ENCODE results near the gene DCTD. TPM values are rescaled to one million over a fixed set of nuclear protein-coding genes. Genes with fewer than 3 reads are reported as not detected.

DCTD gene
- 100 to 1,000 TPM in 1 of 2 donors, 10 to 100 TPM in 1; 81.0 to 125 TPM for total RNA-seq

DNA sequence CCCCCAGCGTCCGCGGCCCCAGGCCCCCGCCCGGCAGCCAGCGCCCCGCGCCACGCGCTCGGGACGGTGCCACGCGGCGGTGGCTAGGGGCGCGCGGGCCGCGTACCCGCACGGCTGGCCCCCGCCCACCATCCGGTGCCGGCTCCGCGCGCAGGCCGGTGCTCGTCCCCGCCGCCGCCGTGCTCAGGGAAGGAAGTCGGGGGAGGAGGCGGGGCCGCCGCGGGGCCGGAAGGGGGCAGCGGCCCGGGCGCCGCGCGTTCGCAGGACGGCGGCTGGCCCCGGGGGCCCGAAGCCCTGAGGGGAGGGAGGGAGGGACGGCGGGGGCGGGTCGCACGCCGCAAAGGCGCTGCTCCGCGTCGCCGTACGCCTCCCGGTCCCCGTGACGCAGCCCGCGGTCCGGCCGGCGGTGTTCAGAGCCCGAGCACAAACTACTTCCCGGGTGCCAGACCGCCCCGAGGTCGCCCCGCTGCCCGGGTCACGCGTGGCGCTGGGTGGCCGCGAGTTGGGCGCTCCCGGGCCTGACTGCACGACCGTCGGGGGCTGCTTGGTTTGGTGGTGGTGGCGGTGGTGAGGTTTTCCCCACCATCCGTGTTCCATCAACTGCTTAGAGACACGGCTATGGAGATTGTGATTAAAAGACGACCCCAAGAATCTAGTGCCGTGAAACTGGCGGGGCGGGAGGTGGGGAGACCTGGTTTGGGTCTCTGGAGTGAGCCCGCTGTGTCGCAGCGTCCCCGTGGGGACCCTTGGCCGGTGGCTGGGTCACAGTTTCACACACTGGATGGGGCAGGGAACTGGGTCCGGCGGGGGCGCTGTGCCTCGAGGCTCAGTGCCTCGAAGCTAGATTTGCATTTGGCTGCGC, at the start of gene DCTD:
Gene DCTD (minus strand): TSS at position 205 of the 862 bp plus-strand sequence. CDS start 1,818 bp downstream, outside the sequence.
- Mint-ChIP-seq H3K4me1 (peaks cover 23% of the 10 kb centered on the region), H3K36me3 (ENCODE audit: low read depth) (peaks cover 39% of the 10 kb centered on the region), H3K9me3 (no peaks in the 10 kb centered on the region), H3K27ac (peak within 1 kb of the TSS; percentile 88), H3K27me3 (peaks cover 2% of the 10 kb centered on the region), H3K4me3 (peak within 1 kb of the TSS; percentile 86)
- ATAC-seq (replicated peaks), result peak; percentile 67

DNA sequence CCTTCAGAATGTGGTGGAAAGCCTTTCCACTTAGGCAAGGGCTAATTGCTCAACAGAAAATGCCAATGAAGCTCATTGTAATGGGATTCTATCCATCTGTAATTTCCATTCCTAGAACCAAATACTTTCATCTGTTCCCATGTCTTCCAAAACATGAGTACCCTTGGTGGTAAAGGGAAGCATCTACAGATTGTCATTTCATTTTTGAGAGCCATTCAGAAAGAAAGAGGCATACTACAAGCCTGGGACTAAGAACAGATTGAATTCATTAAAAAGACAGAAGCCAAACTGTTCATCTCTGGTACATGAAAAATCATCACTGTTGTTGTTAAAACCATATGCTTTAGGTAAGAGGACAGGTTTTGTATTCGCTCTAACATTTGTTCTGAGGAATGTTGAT, 43.6 kb upstream of the DCTD start:
- no peaks in the 10 kb centered on the region for H3K4me1 Mint-ChIP-seq

DNA sequence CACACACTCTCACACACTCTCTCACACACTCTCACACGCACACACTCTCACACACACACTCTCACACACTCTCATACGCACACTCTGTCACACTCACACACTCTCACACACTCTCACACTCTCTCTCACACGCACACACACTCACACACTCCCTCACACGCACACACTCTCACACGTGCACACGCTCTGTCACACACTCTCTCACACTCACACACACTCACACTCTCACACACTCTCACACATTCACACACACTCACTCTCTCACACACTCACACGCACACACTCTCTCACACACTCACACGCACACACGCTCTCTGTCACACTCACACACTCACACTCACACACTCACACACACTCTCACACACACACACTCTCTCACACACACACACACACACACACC, 43.0 kb upstream of the DCTD start:
- H3K9me3 Mint-ChIP-seq, result peaks cover 5% of the 10 kb centered on the region
- H3K27ac Mint-ChIP-seq, result no peak overlapping the region
- H3K4me3 Mint-ChIP-seq, result no peak overlapping the region
- no peaks in the 10 kb centered on the region for H3K36me3 Mint-ChIP-seq (ENCODE audit: low read depth)
- peaks cover 5% of the 10 kb centered on the region for H3K27me3 Mint-ChIP-seq
- ATAC-seq (replicated peaks), result no peak
- no peaks in the 10 kb centered on the region for H3K4me1 Mint-ChIP-seq

More for the DNA sequence above, 43.6 kb upstream of the DCTD start:
- no peak for ATAC-seq (replicated peaks)
- Mint-ChIP-seq H3K27ac (no peak overlapping the region), H3K27me3 (peaks cover 10% of the 10 kb centered on the region), H3K36me3 (ENCODE audit: low read depth) (no peaks in the 10 kb centered on the region), H3K9me3 (peaks cover 5% of the 10 kb centered on the region), H3K4me3 (no peak overlapping the region)

DNA sequence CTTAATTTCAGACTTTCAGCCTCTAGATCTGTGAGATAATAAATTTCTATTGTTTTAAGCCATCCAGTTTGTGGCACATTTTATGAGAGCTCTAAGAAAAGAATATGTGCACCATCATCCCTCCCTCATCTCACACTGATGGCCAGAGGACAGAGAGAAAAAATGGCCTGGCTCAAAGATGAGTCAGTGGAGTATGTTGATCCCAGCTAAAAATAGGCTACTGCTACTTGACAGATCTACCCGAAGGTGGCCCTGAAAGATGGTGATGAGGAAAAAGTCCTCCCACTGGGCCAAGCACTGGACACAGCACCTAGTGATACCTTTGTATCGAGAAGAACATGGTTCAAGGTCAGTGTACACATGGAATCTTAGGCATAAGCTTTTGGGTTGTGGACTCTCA, 38.2 kb upstream of the DCTD start:
- Mint-ChIP-seq H3K9me3 (peaks cover 5% of the 10 kb centered on the region), H3K36me3 (ENCODE audit: low read depth) (no peaks in the 10 kb centered on the region)
- no peak for ATAC-seq (replicated peaks)

DNA sequence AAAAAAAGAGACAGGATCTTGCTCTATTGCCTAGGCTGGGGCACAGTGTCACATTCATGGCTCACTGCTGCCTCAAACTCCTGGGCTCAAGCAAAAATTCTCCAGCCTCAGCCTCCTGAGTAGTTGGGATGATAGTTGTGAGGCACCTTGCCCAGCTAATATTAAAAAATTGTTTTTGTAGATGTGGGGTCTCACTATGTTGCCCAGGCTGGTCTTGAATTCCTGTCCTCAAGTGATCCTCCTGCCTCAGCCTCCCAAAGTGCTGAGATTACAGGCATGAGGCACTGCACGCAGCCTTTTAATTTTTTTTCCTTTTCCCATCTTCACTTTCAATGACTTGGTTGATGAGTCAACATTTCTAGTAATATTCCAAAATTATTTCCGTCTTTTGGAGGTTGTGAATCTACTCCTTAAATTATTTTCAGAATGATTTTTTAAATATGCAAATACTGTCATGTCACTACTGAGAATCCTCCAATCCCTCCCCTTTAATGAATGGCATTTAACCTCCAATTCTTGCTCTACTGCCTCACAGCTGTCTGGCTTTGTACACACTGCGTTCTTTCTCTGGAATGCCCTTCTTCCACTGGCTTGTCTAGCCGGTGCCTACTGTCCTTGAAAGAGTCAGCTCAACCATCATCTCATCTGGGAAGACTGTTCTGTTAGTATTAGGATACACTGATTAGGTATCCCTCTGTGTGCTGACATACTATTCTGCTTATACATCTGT, 27.5 kb upstream of the DCTD start:
- Mint-ChIP-seq H3K36me3 (ENCODE audit: low read depth) (no peaks in the 10 kb centered on the region), H3K4me1 (no peaks in the 10 kb centered on the region), H3K27ac (no peak overlapping the region), H3K9me3 (no peaks in the 10 kb centered on the region), H3K4me3 (no peak overlapping the region), H3K27me3 (peaks cover 32% of the 10 kb centered on the region)
- no peak for ATAC-seq (replicated peaks)

More for the DNA sequence above, 38.2 kb upstream of the DCTD start:
- Mint-ChIP-seq H3K27me3 (no peaks in the 10 kb centered on the region), H3K4me3 (no peak overlapping the region), H3K4me1 (no peaks in the 10 kb centered on the region), H3K27ac (no peak overlapping the region)

DNA sequence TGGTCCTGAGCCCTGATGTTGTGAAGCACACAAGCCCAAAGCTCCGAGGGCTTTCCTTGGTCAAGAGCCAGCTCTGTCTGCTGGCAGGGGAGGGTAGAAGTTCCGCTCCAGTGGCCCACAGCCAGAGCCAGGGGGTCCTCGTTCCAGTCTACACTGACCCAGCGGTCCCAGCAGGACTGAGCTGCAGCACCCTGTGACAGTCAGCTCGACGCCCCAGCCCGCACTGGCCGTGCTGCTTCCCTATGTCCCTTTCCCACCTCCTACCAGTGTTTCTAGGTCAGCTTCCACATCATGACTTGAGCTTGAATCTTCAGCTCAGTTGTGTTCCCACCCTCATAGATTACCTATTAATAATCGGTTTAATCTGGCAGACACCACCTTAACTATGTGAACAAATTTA, 22.5 kb upstream of the DCTD start:
- H3K9me3 Mint-ChIP-seq, result no peaks in the 10 kb centered on the region
- H3K4me3 Mint-ChIP-seq, result no peak overlapping the region
- peaks cover 12% of the 10 kb centered on the region for H3K27me3 Mint-ChIP-seq
- H3K36me3 Mint-ChIP-seq (ENCODE audit: low read depth), result no peaks in the 10 kb centered on the region
- ATAC-seq (replicated peaks), result no peak
- H3K27ac Mint-ChIP-seq, result no peak overlapping the region
- no peaks in the 10 kb centered on the region for H3K4me1 Mint-ChIP-seq

DNA sequence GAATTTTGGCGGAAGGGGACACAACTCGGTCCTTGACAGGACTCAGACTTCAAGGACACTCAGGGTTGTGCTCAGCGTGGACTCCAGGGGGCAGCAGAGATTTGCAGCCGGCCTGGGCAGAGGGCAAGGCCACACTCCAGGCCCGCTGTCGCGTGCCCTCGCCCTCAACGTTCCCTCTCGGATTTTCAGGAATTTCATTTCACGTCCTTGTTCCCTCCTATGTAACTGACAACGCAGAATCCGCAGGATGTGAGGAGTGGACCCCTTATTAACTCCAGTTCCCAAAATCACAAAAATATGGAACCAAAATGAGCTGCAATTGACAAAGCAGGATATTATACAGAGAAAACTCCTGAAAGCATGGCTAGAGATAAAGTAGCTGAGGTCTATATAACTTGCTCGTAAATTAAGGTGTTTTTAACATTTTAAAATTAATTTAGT, 21.0 kb upstream of the DCTD start:
- no peaks in the 10 kb centered on the region for H3K4me1 Mint-ChIP-seq
- H3K36me3 Mint-ChIP-seq (ENCODE audit: low read depth), result no peaks in the 10 kb centered on the region
- H3K27me3 Mint-ChIP-seq, result peaks cover 16% of the 10 kb centered on the region
- H3K27ac Mint-ChIP-seq, result no peak overlapping the region
- no peaks in the 10 kb centered on the region for H3K9me3 Mint-ChIP-seq
- peak; percentile 99 for ATAC-seq (replicated peaks)
- H3K4me3 Mint-ChIP-seq, result no peak overlapping the region

DNA sequence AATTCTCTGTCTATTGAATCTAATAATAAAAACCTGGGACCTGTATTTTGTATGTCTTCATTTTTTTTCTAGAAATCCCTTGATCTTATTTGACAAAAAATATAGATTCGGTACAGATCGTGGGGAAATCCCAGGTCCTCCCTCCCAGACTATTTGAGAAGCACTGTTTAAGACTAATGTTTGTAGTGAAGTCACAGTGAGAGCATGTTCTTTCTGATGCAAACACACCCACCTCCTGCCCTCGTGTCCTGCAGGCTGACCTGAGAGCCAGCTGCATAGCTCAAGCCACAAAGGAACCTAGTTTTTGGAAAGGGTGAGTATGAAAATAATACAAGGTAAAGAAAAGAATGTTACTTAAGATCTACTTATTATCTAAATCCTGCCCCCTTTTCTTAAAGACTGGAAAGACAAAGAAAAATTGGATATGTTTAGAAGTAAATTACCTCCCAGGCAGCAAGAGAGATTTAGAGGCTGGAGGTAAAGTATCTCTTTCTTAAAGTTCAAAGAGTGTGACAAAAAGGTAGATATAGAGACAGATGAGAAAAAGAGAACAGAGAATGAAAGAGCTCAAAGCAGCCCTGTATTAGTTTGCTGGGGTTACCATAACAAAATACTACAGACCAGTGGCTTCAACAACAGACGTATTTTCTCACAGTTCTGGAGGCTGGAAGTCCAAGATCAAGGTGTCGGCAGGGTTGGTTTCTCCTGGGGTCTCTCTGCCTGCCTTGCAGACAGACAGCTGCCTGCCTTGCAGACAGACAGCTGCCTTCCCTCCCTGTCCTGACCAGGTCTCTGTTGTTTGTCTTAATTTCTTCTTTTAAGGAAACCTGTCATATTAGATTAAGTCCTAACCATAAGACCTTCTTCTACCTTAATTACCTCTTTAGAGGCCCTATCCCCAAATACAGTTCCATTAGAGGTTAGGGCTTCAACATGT, 20.4 kb upstream of the DCTD start:
- no peak overlapping the region for H3K27ac Mint-ChIP-seq
- H3K27me3 Mint-ChIP-seq, result peaks cover 12% of the 10 kb centered on the region
- ATAC-seq (replicated peaks), result peak; percentile 21
- H3K36me3 Mint-ChIP-seq (ENCODE audit: low read depth), result no peaks in the 10 kb centered on the region
- H3K4me1 Mint-ChIP-seq, result no peaks in the 10 kb centered on the region
- no peaks in the 10 kb centered on the region for H3K9me3 Mint-ChIP-seq
- no peak overlapping the region for H3K4me3 Mint-ChIP-seq

DNA sequence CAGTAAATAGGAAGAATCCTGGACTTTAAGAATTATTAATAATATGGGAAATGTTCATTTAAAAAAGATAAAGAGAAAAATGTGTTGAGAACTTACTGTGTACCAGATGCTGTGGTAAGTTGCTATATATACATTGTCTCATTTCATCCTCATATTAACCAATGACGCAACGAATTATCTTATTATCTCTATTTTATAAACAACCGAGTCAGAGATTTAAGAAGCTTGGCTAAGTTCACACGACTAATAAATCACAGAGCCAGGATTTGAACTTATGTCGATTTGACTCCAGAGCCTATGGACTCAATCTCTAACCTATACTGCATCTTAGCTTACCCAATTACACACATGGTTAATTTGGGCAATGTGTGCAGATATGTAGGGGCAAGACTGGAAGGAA, 15.5 kb upstream of the DCTD start:
- Mint-ChIP-seq H3K4me1 (no peaks in the 10 kb centered on the region), H3K9me3 (no peaks in the 10 kb centered on the region), H3K27ac (no peak overlapping the region), H3K27me3 (peaks cover 9% of the 10 kb centered on the region), H3K36me3 (ENCODE audit: low read depth) (no peaks in the 10 kb centered on the region), H3K4me3 (no peak overlapping the region)
- no peak for ATAC-seq (replicated peaks)

DNA sequence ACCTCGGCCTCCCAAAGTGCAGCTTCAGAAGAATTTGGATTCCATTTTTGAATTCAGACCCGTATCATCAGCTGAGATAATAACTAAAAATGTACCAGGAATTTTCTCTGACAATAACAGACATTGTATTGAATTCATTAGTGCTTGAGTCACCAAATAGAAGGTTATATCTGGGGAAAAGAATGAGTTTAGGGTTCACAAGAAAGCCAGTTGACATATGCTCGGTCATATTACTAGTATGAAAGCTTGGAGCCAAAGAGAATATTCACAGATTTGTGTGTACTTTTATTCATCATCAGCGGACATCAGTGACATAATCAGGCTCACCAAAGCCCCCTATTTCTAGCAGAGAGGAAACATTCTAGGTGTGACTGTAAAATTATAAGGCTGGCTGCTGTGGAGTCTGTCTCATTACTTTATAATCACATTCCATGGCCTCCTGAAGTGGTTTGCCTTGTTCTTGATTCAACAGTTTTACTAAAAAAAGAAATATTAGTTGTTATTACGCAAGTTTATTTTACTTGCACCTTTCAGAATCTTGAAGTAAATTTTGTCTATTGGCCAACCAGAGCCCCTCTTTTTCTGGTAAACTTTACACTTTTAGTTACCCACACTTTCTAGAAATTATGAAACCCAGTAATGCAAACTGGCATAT, 14.6 kb upstream of the DCTD start:
- Mint-ChIP-seq H3K36me3 (ENCODE audit: low read depth) (no peaks in the 10 kb centered on the region), H3K4me3 (no peak overlapping the region), H3K4me1 (no peaks in the 10 kb centered on the region), H3K27ac (no peak overlapping the region), H3K9me3 (no peaks in the 10 kb centered on the region), H3K27me3 (peaks cover 9% of the 10 kb centered on the region)
- no peak for ATAC-seq (replicated peaks)

DNA sequence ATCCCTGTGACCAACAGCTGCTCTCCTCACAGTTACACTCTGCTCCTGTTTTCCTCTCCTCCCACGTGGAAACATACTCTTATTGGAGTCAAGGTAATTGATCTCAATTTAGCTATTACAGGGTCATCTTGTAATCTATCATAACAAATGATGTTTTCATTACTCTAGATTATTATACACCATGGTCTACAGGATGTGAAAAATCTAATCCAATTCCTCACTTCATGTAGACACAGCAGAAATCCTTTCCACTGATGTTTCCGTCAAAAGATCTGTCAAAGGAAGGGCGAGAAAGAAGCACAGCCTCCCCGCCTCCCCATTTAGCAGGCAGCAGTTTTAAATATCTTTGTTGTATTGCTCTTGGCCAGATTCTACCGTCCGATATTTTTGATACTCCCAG, 13.7 kb upstream of the DCTD start:
- Mint-ChIP-seq H3K36me3 (ENCODE audit: low read depth) (no peaks in the 10 kb centered on the region), H3K4me1 (no peaks in the 10 kb centered on the region), H3K27ac (no peak overlapping the region), H3K27me3 (peaks cover 9% of the 10 kb centered on the region), H3K4me3 (no peak overlapping the region), H3K9me3 (no peaks in the 10 kb centered on the region)
- ATAC-seq (replicated peaks), result no peak

DNA sequence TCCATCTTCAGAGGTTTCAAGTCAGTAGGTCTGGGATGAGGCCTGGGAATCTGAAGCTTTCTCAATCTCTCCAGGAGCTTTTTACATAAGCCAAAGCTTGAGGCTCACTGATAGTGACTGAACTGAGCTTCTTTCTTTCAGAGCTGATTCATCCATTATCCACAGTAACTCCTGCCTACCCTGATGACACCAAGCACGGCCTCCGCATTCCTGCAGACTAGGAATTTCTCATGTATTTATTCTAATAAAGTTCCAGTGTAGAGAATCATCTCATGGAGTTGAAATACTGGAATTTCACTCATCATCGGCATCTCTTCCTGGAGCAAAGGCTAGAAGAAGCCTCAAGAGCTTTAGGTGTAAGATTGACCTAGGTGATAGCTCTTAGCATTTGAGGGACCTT, 12.1 kb upstream of the DCTD start:
- H3K4me3 Mint-ChIP-seq, result no peak overlapping the region
- H3K27ac Mint-ChIP-seq, result no peak overlapping the region
- no peaks in the 10 kb centered on the region for H3K4me1 Mint-ChIP-seq
- no peaks in the 10 kb centered on the region for H3K36me3 Mint-ChIP-seq (ENCODE audit: low read depth)
- H3K9me3 Mint-ChIP-seq, result no peaks in the 10 kb centered on the region
- peaks cover 9% of the 10 kb centered on the region for H3K27me3 Mint-ChIP-seq
- no peak for ATAC-seq (replicated peaks)

DNA sequence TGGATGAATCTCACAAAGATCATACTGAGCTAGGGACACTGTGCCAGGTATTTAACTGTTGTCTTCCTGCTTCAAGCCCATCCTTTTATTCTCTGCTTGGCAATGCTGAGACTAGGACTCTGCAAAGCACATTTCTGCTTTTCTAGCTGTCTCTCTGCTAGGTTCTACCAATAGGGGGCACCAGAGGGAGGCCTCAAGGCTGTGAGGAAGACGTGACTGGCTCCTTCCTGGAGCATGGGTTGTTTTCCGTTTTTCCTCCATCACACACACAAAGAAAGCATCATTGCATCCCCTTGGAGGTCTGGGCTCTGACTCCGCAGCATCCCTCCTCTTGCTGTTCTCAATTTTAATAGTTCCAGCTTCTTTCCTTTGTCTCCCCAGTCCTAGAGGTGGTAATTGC, 10.9 kb upstream of the DCTD start:
- H3K9me3 Mint-ChIP-seq, result no peaks in the 10 kb centered on the region
- no peaks in the 10 kb centered on the region for H3K27me3 Mint-ChIP-seq
- peak; percentile 23 for ATAC-seq (replicated peaks)
- no peaks in the 10 kb centered on the region for H3K4me1 Mint-ChIP-seq
- no peaks in the 10 kb centered on the region for H3K36me3 Mint-ChIP-seq (ENCODE audit: low read depth)
- H3K27ac Mint-ChIP-seq, result no peak overlapping the region
- no peak overlapping the region for H3K4me3 Mint-ChIP-seq

DNA sequence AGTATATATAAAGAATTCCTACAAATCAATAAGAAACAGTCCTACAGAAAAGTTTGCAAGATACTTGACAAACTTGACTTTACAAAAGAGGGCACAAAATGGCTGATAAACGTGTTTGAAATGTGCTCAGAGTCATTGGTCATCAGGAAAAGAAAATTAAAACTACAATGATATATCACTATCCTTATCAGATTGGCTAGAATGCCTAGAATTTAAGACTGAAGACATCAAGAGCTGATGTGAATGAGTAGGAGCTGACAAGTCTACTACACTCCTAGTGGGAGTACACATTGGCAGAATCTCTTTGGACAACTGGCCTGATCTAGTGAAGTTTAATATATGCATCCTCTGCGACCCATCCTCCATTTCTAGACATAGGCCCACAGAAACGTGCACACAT, 10.3 kb upstream of the DCTD start:
- peaks cover 2% of the 10 kb centered on the region for H3K27me3 Mint-ChIP-seq
- no peak overlapping the region for H3K27ac Mint-ChIP-seq
- no peaks in the 10 kb centered on the region for H3K9me3 Mint-ChIP-seq
- no peaks in the 10 kb centered on the region for H3K4me1 Mint-ChIP-seq
- no peak for ATAC-seq (replicated peaks)
- H3K36me3 Mint-ChIP-seq (ENCODE audit: low read depth), result no peaks in the 10 kb centered on the region
- H3K4me3 Mint-ChIP-seq, result no peak overlapping the region

Data from activated T-helper 17 cell treated with anti-CD3 and anti-CD28 coated beads, Interleukin-2, amount 50 U/mL, for 72 hours (primary cell).